Measurements from ENCODE around the gene PCGF3. TPM values are rescaled to one million over a fixed set of nuclear protein-coding genes. Genes with fewer than 3 reads are reported as not detected.
A peak's percentile ranks its signal among the peaks of the same experiment; 100 is the strongest.

PCGF3 gene
- total RNA-seq, 4 donors from 2014 or later = 31.0 to 67.1 (median 48.8) TPM

DNA sequence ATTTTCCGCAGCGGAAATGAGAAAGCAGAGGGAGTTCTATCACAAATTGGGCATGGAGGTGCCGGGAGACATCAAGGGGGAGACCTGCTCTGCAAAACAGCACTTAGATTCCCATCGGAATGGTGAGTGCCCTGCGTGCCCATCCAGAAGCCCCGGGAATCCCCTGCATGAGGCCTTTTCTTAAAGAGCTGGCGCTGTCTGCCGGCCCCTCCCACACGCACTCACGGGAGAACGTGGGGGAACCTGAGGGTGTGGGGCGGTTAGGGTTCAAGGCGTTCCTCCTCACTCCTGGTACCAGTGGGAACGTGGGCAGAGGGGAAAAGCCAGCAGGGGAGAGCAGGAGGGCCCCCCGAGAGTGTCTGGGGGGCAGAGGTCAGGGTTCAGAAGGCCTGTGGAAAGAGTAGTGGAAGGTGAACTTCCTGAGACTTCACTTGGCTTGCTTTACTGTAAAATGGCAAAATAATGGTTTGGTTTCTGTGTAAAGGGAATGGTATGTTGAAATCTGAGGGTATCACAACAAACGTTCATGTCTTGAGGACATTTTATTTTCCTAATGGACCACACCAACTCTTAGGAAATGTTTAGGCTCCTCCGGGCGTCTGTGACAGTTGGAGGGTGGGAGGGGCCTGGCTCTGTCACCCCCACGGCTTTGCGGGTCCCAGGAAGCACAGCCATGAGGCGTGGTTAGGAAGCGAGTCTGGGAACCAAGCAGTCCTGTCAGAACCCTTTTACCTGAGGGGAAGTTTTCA is 38.0 kb downstream of the PCGF3 start:
- no peak for ATAC-seq (ENCODE audit: low FRiP score)
- TF ChIP-seq, protein P1, sequence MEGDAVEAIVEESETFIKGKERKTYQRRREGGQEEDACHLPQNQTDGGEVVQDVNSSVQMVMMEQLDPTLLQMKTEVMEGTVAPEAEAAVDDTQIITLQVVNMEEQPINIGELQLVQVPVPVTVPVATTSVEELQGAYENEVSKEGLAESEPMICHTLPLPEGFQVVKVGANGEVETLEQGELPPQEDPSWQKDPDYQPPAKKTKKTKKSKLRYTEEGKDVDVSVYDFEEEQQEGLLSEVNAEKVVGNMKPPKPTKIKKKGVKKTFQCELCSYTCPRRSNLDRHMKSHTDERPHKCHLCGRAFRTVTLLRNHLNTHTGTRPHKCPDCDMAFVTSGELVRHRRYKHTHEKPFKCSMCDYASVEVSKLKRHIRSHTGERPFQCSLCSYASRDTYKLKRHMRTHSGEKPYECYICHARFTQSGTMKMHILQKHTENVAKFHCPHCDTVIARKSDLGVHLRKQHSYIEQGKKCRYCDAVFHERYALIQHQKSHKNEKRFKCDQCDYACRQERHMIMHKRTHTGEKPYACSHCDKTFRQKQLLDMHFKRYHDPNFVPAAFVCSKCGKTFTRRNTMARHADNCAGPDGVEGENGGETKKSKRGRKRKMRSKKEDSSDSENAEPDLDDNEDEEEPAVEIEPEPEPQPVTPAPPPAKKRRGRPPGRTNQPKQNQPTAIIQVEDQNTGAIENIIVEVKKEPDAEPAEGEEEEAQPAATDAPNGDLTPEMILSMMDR (IDR thresholded peaks at IDR 0.05) = no peak
- DNase-seq (ENCODE audit: low spot score) = no peak

DNA sequence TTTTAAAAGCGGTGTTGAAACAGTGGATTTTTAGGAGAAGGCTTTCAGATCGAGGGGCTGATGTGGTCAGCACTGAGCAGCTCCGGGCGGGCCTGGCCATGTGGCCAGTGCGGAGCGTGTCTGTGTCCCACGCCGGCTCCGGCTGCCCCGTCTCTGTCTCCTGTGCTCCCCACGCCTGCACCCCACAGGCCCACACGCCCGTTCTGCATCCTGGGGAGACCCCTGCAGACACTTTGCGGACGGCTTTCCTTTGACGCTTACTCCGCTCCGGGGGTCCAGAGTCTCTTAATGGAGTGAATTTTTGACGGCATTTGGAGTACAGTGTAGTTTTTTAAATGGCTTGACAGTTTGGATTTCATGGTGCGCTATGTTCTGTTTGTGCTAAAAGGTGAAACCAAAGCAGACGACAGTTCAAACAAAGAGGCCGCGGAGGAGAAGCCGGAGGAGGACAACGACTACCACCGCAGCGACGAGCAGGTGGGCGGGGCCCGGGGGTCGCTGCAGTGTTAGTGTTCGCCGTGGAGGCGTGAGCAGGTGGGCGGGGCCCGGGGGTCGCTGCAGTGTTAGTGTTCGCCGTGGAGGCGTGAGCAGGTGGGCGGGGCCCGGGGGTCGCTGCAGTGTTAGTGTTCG is 38.7 kb downstream of the PCGF3 start:
- ATAC-seq (ENCODE audit: low FRiP score) (no peak), DNase-seq (ENCODE audit: low spot score) (no peak)
- TF ChIP-seq, protein P1 (IDR thresholded peaks at IDR 0.05) = no peak

DNA sequence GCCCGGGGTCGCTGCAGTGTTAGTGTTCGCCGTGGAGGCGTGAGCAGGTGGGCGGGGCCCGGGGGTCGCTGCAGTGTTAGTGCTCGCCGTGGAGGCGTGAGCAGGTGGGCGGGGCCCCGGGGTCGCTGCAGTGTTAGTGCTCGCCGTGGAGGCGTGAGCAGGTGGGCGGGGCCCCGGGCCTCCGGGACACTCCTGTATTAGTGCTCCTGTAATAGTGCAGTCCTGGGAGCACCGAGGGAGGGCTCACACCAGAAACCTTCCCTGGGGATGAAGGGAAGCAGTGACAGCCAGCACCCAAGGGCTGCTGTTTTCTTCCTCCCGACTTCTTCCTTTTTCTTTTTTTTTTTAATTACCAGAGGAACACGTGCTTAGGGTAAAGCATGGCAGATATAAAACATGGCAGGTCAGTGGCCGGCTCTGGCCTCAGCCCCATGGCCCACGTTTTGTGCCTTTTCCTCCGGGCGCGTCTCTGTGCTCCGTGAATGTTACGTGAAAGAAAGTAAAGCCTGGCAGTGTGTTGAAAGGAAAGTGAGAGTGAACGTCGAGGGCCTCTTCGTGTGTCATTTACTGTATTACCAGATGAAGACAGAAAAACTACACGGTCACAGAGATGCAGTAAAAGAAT is 42.0 kb downstream of the PCGF3 start:
- ATAC-seq (ENCODE audit: low FRiP score) (no peak), DNase-seq (ENCODE audit: low spot score) (no peak)
- TF ChIP-seq, protein P1 (IDR thresholded peaks at IDR 0.05) = no peak

DNA sequence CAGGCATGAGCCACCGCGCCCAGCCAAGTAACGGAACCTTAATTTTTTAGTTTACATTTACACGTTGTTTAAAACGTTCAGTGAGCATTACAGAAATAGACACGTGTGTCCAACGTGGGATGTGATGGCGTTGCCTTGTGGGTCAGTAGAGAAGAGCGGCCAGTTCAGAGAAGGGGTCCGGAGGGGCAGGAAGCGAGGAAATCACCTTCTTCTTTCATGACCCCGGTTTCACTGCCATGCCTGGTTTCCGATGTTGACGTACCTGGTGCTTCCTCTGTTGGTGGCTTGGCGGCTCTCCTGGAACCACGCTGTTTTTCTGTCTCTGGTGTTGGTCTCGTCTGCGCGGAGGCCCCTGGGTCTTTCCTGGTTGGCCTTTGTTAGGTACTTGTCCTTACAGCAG is 42.8 kb downstream of the PCGF3 start:
- DNase-seq (ENCODE audit: low spot score) (no peak), ATAC-seq (ENCODE audit: low FRiP score) (no peak)
- TF ChIP-seq, protein P1 (IDR thresholded peaks at IDR 0.05) = no peak

DNA sequence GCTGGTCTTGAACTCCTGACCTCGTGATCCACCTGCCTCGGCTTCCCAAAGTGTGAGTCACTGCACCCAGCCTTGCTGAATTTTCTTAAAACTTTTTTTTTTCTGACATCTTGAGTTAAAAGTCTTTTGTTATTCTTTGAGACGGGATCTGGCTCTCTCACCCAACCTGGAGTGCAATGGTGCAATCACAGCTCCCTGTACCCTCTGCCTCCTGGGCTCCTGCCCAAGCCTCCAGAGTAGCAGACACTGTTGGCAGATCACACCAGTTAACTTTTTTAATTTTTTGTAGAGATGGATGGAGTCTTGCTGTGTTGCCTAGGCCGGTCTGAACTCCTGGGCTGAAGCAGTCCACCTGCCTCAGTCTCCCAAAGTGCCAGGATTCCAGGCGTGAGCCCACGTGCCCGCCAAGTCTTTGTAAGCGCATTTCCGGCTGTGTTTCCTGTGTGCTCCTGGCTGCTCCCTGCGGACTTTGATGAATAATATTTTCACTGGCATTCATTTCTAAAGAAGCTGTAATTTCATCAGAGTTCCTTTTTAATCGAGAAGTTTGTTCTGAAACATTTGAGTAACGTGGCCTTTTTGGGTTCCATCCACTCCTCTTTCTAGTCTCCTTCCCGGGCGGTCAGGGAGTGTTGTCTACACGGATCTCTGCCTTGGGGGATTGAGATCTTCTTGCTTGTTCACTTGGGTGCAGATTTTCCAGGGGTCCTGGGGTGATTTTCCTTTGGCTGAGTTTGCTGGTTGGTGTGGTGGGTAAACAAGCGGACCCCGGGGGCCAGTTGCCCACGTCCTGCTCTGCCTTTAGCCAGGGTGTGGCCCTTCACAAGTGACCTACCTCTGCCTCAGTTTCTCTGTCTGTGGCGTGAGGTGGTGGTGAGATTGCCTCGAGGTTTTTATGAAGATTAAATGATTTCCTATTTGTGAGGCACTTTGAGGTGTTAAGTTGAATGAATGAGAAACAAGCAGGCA is 44.4 kb downstream of the PCGF3 start:
- no peak for DNase-seq (ENCODE audit: low spot score)
- peak; percentile 72 for ATAC-seq (ENCODE audit: low FRiP score)
- TF ChIP-seq, protein P1 (IDR thresholded peaks at IDR 0.05) = no peak

DNA sequence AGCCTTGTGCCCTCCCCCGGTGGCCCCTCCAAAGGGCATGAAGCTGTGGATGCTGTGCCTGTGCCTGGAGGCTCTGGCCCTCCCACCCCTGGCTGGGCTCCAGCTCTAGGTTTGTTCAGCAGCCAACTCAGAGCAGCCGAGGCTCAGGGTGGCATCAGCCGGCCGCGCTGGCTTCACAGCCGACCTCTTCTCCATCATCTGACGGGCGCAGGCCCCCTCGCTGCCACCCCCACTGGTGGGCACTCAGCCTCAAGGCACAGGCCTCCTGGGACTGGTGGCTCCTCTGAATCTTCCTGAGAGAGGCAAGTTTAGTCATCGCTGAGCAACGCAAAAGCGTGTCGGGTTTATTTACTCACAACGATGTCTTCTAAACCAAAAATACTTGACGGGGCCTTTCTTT is 46.0 kb downstream of the PCGF3 start:
- TF ChIP-seq, protein P1 (IDR thresholded peaks at IDR 0.05) = no peak
- ATAC-seq (ENCODE audit: low FRiP score) (no peak), DNase-seq (ENCODE audit: low spot score) (no peak)

All from omental fat pad (tissue), 4 donors.